ENCODE results near the gene ANO2.

DNA sequence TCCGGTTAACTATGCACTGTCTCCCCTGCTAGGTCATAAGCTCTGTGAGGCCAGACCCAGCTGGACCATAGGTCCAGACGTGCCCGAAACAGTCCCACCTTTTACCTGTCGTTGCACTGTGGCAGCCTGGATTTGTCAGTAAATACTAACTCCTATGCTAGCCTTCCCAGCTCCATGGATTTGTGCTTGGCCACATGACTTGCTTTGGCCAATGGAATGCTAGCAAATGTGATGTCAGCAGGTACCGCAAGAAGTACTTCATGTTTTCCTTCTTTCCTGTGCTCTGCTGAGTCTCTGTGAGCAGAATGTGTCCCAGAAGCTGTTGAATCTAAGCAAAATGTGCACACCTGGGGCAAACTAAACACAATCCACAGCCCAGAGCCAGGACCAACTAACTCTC lies 157.2 kb downstream of the ANO2 start:
- TF ChIP-seq CTCF (IDR thresholded peaks at IDR 0.05; ENCODE audit: poor library complexity, severe bottlenecking) (no peak), EZH2 (IDR thresholded peaks at IDR 0.05; ENCODE audit: borderline replicate concordance, insufficient read depth, low read length, poor library complexity, severe bottlenecking) (no peak), TAF1 (IDR thresholded peaks at IDR 0.05; ENCODE audit: low read depth) (no peak), MXI1 (conservative IDR thresholded peaks at IDR 0.05; ENCODE audit: poor library complexity, severe bottlenecking) (no peak), REST (IDR thresholded peaks at IDR 0.05; ENCODE audit: borderline replicate concordance) (no peak), SMC3 (conservative IDR thresholded peaks at IDR 0.05; ENCODE audit: poor library complexity) (no peak)

Data from neural cell (in vitro differentiated cells).